H9 (cell line): ENCODE results near the gene SLC39A10. TPM values are rescaled to one million over a fixed set of nuclear protein-coding genes. Genes with fewer than 3 reads are reported as not detected.

ENCODE experiments used
- DNase-seq: peaks from one replicate; pipeline ENCODE4 v3.0.0-alpha.2; 2017
- H2AFZ ChIP-seq: one replicate; pipeline ENCODE4 v1.6.1; 2013; ENCODE audit warnings: mild to moderate bottlenecking, low read length, control low read depth, moderate library complexity
- H2AK5ac ChIP-seq: 2 replicates; pipeline ENCODE4 v1.6.1; 2013; ENCODE audit warnings: low read length, control low read depth, mixed read lengths; ENCODE audit not compliant: insufficient read length
- H2BK120ac ChIP-seq: one replicate; pipeline ENCODE4 v1.6.1; 2013; ENCODE audit warnings: low read depth, mild to moderate bottlenecking, low read length, control low read depth, inconsistent platforms; ENCODE audit not compliant: poor library complexity, severe bottlenecking
- H2BK12ac ChIP-seq: 2 replicates; pipeline ENCODE4 v1.6.1; 2013; ENCODE audit warnings: low read length, control low read depth, mixed read lengths, low read depth; ENCODE audit not compliant: insufficient read length
- H2BK15ac ChIP-seq: 2 replicates; pipeline ENCODE4 v1.6.1; 2013; ENCODE audit warnings: low read depth, low read length, control low read depth
- H2BK20ac ChIP-seq: one replicate; pipeline ENCODE4 v1.6.1; 2013; ENCODE audit warnings: low read depth, mild to moderate bottlenecking, low read length, control low read depth, inconsistent platforms; ENCODE audit not compliant: poor library complexity, severe bottlenecking
- H2BK5ac ChIP-seq: 2 replicates; pipeline ENCODE4 v1.6.1; 2013; ENCODE audit warnings: low read length, control low read depth, mixed read lengths; ENCODE audit not compliant: insufficient read length
- H3K14ac ChIP-seq: 2 replicates; pipeline ENCODE4 v1.6.1; 2013; ENCODE audit warnings: low read length, control low read depth; ENCODE audit not compliant: insufficient read depth
- H3K18ac ChIP-seq: 2 replicates; pipeline ENCODE4 v1.6.1; 2013; ENCODE audit warnings: low read depth, mild to moderate bottlenecking, mixed read lengths, low read length, control low read depth; ENCODE audit not compliant: insufficient read length
- H3K23ac ChIP-seq: 2 replicates; pipeline ENCODE4 v1.6.1; 2013; ENCODE audit warnings: low read length, control low read depth, mixed read lengths, low read depth; ENCODE audit not compliant: insufficient read length
- H3K23me2 ChIP-seq: 2 replicates; pipeline ENCODE4 v1.6.1; 2013; ENCODE audit warnings: low read depth, mild to moderate bottlenecking, mixed read lengths, low read length, control low read depth; ENCODE audit not compliant: insufficient read length, poor library complexity, severe bottlenecking
- H3K27ac ChIP-seq: 2 replicates; pipeline ENCODE4 v1.5.1; 2013; ENCODE audit warnings: low read length, control low read depth, mixed read lengths, low read depth; ENCODE audit not compliant: insufficient read length
- H3K27me3 ChIP-seq: 2 replicates; pipeline ENCODE4 v1.6.1; 2013; ENCODE audit warnings: low read length, control low read depth, inconsistent platforms; ENCODE audit not compliant: insufficient read depth
- H3K4ac ChIP-seq: 2 replicates; pipeline ENCODE4 v1.6.1; 2013; ENCODE audit warnings: low read depth, mild to moderate bottlenecking, control low read depth, inconsistent platforms, low read length, moderate library complexity
- H3K4me1 ChIP-seq: 2 replicates; pipeline ENCODE4 v1.6.1; 2013; ENCODE audit warnings: low read length, control low read depth, inconsistent platforms; ENCODE audit not compliant: insufficient read depth
- H3K4me2 ChIP-seq: 2 replicates; pipeline ENCODE4 v1.6.1; 2013; ENCODE audit warnings: low read length, control low read depth, mixed read lengths; ENCODE audit not compliant: insufficient read length, insufficient read depth
- H3K56ac ChIP-seq: 2 replicates; pipeline ENCODE4 v1.6.1; 2013; ENCODE audit warnings: low read depth, mild to moderate bottlenecking, mixed read lengths, low read length, control low read depth; ENCODE audit not compliant: insufficient read length
- H3K79me1 ChIP-seq: 2 replicates; pipeline ENCODE4 v1.6.1; 2013; ENCODE audit warnings: low read depth, mild to moderate bottlenecking, moderate library complexity, low read length, control low read depth, inconsistent platforms; ENCODE audit not compliant: insufficient read depth, poor library complexity, severe bottlenecking
- H3K79me2 ChIP-seq: 2 replicates; pipeline ENCODE4 v1.6.1; 2013; ENCODE audit warnings: low read length, control low read depth, inconsistent platforms; ENCODE audit not compliant: insufficient read depth
- H3K9ac ChIP-seq: 2 replicates; pipeline ENCODE4 v1.6.1; 2013; ENCODE audit warnings: low read length, control low read depth, mixed read lengths; ENCODE audit not compliant: insufficient read length; ENCODE audit errors: extremely low read depth
- H3K9me3 ChIP-seq: one replicate; pipeline ENCODE4 v1.6.1; 2013; ENCODE audit warnings: low read depth, low read length, inconsistent platforms; ENCODE audit not compliant: control insufficient read depth
- H3T11ph ChIP-seq: one replicate; pipeline ENCODE4 v1.6.1; 2013; ENCODE audit warnings: mild to moderate bottlenecking, low read length, control low read depth, inconsistent platforms
- H4K20me1 ChIP-seq: one replicate; pipeline ENCODE4 v1.6.1; 2013; ENCODE audit not compliant: control insufficient read depth, insufficient read length, insufficient read depth
- H4K5ac ChIP-seq: 2 replicates; pipeline ENCODE4 v1.6.1; 2013; ENCODE audit warnings: low read depth, mild to moderate bottlenecking, mixed read lengths, low read length, control low read depth; ENCODE audit not compliant: insufficient read length
- H4K8ac ChIP-seq: replicated peaks from 2 replicates; pipeline ENCODE4 v1.6.1; 2013; ENCODE audit warnings: low read length, control low read depth, mixed read lengths, low read depth; ENCODE audit not compliant: insufficient read length
- H4K91ac ChIP-seq: 2 replicates; pipeline ENCODE4 v1.6.1; 2013; ENCODE audit warnings: low read depth, mild to moderate bottlenecking, moderate library complexity, mixed read lengths, low read length, control low read depth; ENCODE audit not compliant: insufficient read length
- H3K27ac Mint-ChIP-seq, 3 experiments: 2 replicates in 2 of 3; 3 replicates in 1 of 3; pipeline ENCODE4 v1.8.0; 2020 to 2021; ENCODE audit warnings: mixed read lengths in 3 of 3, mild to moderate bottlenecking in 1 of 3, moderate library complexity in 1 of 3
- H3K27me3 Mint-ChIP-seq: 2 replicates; pipeline ENCODE4 v1.8.0; 2021; ENCODE audit warnings: low read depth, mild to moderate bottlenecking, moderate library complexity, mixed read lengths
- H3K36me3 Mint-ChIP-seq, 3 experiments: 2 replicates in 2 of 3; 3 replicates in 1 of 3; pipeline ENCODE4 v1.8.0; 2020 to 2021; ENCODE audit warnings: low read depth in 3 of 3, mixed read lengths in 3 of 3; ENCODE audit not compliant: insufficient read depth in 1 of 3
- H3K4me1 Mint-ChIP-seq, 2 experiments: 2 replicates each; pipeline ENCODE4 v1.8.0; 2020; ENCODE audit warnings: mixed read lengths in 2 of 2
- H3K4me3 Mint-ChIP-seq, 2 experiments: 2 replicates in 1 of 2; 3 replicates in 1 of 2; pipeline ENCODE4 v1.8.0; 2020 to 2021; ENCODE audit warnings: mild to moderate bottlenecking in 2 of 2, mixed read lengths in 2 of 2, moderate library complexity in 1 of 2
- H3K9me3 Mint-ChIP-seq, 2 experiments: 2 replicates in 1 of 2; 3 replicates in 1 of 2; pipeline ENCODE4 v1.8.0; 2020; ENCODE audit warnings: mild to moderate bottlenecking in 2 of 2, mixed read lengths in 2 of 2, moderate library complexity in 1 of 2
- WGBS: extraction: QIAGEN DNeasy Blood & Tissue Kit; methylation state at CpG from one replicate; pipeline ENCODE4 v1.1.7; 2013; ENCODE audit warnings: missing lambda C conversion rate, low lambda C conversion rate, mixed read lengths; ENCODE audit not compliant: insufficient read length; ENCODE audit errors: extremely low coverage; 5-methylcytosine and 5-hydroxymethylcytosine counted together
- total RNA-seq: library from RNA; stranded (reverse); gene quantifications from 2 replicates; pipeline ENCODE4 v1.2.1, GENCODE V29; 2021
- TF ChIP-seq, protein P1 (sequence below): fragments of 200-600 bp; sonication (generic); conservative IDR thresholded peaks from 3 replicates; pipeline ENCODE4 v1.8.0; 2021; ENCODE audit warnings: antibody characterized with exemption, mild to moderate bottlenecking

SLC39A10 gene
- total RNA-seq, 1 experiment from 2014 or later, result 161 TPM

- no peak overlapping the region for H4K5ac ChIP-seq
- no peaks in the 10 kb centered on the region for H3K79me1 ChIP-seq
- H2BK120ac ChIP-seq, result no peak overlapping the region
- no CpG with 5 or more reads among the region's 2 CpGs for WGBS
- H3K23ac ChIP-seq, result no peak overlapping the region
- no peak for DNase-seq
- H3K18ac ChIP-seq, result no peak overlapping the region
- no peak overlapping the region for H2BK20ac ChIP-seq
- no peaks in the 10 kb centered on the region for H4K20me1 ChIP-seq
- H3K4ac ChIP-seq, result no peak overlapping the region
- H2BK12ac ChIP-seq, result no peak overlapping the region
- no peaks in the 10 kb centered on the region for H3K9me3 ChIP-seq
- H3K79me2 ChIP-seq, result no peaks in the 10 kb centered on the region
- no peaks in the 10 kb centered on the region for H3K23me2 ChIP-seq
- no peak overlapping the region for H3T11ph ChIP-seq
- Mint-ChIP-seq H3K27me3 (no peaks in the 10 kb centered on the region), H3K27ac (no peak overlapping the region), H3K9me3 (no peaks in the 10 kb centered on the region), H3K36me3 (peaks cover 0 to 1% (median 0%) of the 10 kb centered on the region in 3 experiments; a peak in 1 of 7 replicates), H3K4me1 (peaks cover 2 to 3% of the 10 kb centered on the region in 2 experiments; a peak in 2 of 4 replicates), H3K4me3 (no peak overlapping the region)
- no peak overlapping the region for H3K14ac ChIP-seq
- no peak overlapping the region for H3K4me2 ChIP-seq
- no peak overlapping the region for H3K56ac ChIP-seq
- H2BK15ac ChIP-seq, result no peak overlapping the region
- H4K8ac ChIP-seq, result no peak overlapping the region
- H3K27ac ChIP-seq, result no peak overlapping the region
- no peak overlapping the region for H4K91ac ChIP-seq
- H2AK5ac ChIP-seq, result no peak overlapping the region
- no peak overlapping the region for H2BK5ac ChIP-seq
- 0 out of 2 replicates have a peak, but pooled peaks cover 2% of the 10 kb centered on the region for H3K4me1 ChIP-seq
- TF ChIP-seq, protein P1, sequence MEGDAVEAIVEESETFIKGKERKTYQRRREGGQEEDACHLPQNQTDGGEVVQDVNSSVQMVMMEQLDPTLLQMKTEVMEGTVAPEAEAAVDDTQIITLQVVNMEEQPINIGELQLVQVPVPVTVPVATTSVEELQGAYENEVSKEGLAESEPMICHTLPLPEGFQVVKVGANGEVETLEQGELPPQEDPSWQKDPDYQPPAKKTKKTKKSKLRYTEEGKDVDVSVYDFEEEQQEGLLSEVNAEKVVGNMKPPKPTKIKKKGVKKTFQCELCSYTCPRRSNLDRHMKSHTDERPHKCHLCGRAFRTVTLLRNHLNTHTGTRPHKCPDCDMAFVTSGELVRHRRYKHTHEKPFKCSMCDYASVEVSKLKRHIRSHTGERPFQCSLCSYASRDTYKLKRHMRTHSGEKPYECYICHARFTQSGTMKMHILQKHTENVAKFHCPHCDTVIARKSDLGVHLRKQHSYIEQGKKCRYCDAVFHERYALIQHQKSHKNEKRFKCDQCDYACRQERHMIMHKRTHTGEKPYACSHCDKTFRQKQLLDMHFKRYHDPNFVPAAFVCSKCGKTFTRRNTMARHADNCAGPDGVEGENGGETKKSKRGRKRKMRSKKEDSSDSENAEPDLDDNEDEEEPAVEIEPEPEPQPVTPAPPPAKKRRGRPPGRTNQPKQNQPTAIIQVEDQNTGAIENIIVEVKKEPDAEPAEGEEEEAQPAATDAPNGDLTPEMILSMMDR, result no peak
- H3K9ac ChIP-seq, result no peak overlapping the region
- no peaks in the 10 kb centered on the region for H3K27me3 ChIP-seq
- H2AFZ ChIP-seq, result no peak overlapping the region
Observed at GRCh38 chr2:195626507-195626906, 30.5 kb upstream of the SLC39A10 start.
